BJ (cell line): ENCODE results near the gene WIPF3. TPM values are rescaled to one million over a fixed set of nuclear protein-coding genes. Genes with fewer than 3 reads are reported as not detected.

ENCODE experiments used
- CTCF ChIA-PET: fragments of 350-600 bp; formaldehyde crosslinking; extraction: SDS; loops from one replicate; lab custom pipeline; 2021; ENCODE audit warnings: antibody characterized with exemption, inconsistent platforms; lab: Yijun Ruan, JAX
- POLR2A ChIA-PET: fragments of 300-600 bp; sonication (Branson Sonifier 250); formaldehyde crosslinking; extraction: SDS; loops from one replicate; lab custom pipeline; 2021; ENCODE audit warnings: antibody characterized with exemption; lab: Charles Lee
- DNase-seq: peaks from one replicate; pipeline ENCODE4 v3.0.0-alpha.2; 2011; ENCODE audit warnings: low read depth
- H3K27me3 ChIP-seq: 2 replicates; pipeline ENCODE4 v1.6.0; 2011; ENCODE audit warnings: low read length; ENCODE audit not compliant: control insufficient read depth, insufficient read depth
- H3K36me3 ChIP-seq: 2 replicates; pipeline ENCODE4 v1.5.1; 2011; ENCODE audit warnings: low read length; ENCODE audit not compliant: control insufficient read depth, insufficient read depth
- H3K4me3 ChIP-seq: 2 replicates; pipeline ENCODE4 v1.5.1; 2011; ENCODE audit warnings: low read depth, mild to moderate bottlenecking, control low read depth, low read length
- polyA plus RNA-seq: library from polyadenylated mRNA; depleted of rRNA; stranded (reverse); fragments of >200 nt; gene quantifications from 2 replicates; pipeline ENCODE4 v1.2.3, GENCODE V29; 2011
- TF ChIP-seq, protein P1 (sequence below): IDR thresholded peaks from 2 replicates; pipeline ENCODE4 v1.5.1; 2011; ENCODE audit warnings: low read depth, mild to moderate bottlenecking, control low read depth, inconsistent platforms, low read length, moderate library complexity; ENCODE audit not compliant: insufficient read depth

WIPF3 gene
- polyA plus RNA-seq, 1 experiment = not detected

DNA sequence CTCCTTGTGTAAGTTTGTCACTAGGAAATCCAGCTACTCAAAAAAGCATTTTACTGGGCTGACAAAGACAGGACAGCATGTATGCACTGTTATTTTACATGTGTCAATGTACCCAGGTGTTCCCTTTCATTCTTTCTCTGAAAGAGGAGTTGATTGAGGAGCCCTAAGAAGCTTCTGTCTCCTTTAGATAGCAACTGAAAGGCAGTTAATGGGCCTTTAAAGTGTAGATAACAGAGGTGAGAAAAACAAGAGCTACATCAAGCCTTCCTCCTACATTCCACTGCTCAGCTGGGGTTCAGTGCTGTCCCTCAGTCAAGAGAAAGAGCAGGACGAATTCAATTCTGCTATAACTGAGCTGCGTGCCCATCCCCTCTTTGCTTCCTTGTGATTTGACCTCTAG, 12.8 kb upstream of the WIPF3 start:
- H3K4me3 ChIP-seq = no peak overlapping the region
- ChIA-PET CTCF (interaction anchor here (0.6 to 1.2 kb wide), 3 partner anchors 9 to 936 kb away, joined by 3 to 4 read pairs (median 4); no protein-coding TSS in a partner anchor), POLR2A (no interaction called here)
- H3K27me3 ChIP-seq = peaks cover 1% of the 10 kb centered on the region; the same call in 1 of the 2 replicates
- no peaks in the 10 kb centered on the region for H3K36me3 ChIP-seq
- TF ChIP-seq, protein P1, sequence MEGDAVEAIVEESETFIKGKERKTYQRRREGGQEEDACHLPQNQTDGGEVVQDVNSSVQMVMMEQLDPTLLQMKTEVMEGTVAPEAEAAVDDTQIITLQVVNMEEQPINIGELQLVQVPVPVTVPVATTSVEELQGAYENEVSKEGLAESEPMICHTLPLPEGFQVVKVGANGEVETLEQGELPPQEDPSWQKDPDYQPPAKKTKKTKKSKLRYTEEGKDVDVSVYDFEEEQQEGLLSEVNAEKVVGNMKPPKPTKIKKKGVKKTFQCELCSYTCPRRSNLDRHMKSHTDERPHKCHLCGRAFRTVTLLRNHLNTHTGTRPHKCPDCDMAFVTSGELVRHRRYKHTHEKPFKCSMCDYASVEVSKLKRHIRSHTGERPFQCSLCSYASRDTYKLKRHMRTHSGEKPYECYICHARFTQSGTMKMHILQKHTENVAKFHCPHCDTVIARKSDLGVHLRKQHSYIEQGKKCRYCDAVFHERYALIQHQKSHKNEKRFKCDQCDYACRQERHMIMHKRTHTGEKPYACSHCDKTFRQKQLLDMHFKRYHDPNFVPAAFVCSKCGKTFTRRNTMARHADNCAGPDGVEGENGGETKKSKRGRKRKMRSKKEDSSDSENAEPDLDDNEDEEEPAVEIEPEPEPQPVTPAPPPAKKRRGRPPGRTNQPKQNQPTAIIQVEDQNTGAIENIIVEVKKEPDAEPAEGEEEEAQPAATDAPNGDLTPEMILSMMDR = no peak
- no peak for DNase-seq

DNA sequence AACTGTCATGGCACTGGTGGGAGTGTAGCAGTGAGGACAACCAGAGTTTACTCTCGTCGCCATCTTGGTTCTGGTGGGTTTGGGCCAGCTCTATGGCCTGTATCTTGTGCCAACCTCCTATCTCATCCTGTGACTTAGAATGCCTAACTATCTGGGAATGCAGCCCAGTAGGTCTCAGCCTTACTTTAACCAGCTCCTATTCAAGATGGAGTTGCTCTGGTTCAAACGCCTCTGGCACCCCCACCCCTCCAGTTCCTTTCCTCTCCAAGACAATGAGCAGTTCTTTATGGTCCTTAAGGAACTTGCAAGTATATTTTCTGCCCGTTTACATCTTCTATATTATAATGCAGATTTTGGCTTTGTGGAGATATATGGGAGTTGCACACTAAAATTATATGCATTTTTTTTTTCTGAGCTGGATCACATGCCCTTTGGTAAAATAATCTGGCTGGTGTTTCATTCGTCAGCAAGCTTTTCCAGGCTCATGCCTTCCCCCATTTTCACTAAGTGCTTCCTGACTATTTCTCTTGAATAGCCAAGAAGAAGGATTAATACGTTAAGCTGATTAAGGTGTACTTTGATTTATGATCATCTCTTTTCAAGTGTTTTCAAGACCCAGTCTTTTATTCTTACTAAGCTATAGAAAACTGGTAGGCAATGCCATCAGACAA, 11.2 kb upstream of the WIPF3 start:
- ChIA-PET CTCF (interaction anchor here (1.4 kb wide), 1 partner anchor 127 kb away, joined by 3 read pairs; no protein-coding TSS in a partner anchor), POLR2A (no interaction called here)
- peaks cover 1% of the 10 kb centered on the region; the same call in 1 of the 2 replicates for H3K27me3 ChIP-seq
- TF ChIP-seq, protein P1 = no peak
- H3K4me3 ChIP-seq = no peak overlapping the region
- H3K36me3 ChIP-seq = no peaks in the 10 kb centered on the region
- DNase-seq = no peak

DNA sequence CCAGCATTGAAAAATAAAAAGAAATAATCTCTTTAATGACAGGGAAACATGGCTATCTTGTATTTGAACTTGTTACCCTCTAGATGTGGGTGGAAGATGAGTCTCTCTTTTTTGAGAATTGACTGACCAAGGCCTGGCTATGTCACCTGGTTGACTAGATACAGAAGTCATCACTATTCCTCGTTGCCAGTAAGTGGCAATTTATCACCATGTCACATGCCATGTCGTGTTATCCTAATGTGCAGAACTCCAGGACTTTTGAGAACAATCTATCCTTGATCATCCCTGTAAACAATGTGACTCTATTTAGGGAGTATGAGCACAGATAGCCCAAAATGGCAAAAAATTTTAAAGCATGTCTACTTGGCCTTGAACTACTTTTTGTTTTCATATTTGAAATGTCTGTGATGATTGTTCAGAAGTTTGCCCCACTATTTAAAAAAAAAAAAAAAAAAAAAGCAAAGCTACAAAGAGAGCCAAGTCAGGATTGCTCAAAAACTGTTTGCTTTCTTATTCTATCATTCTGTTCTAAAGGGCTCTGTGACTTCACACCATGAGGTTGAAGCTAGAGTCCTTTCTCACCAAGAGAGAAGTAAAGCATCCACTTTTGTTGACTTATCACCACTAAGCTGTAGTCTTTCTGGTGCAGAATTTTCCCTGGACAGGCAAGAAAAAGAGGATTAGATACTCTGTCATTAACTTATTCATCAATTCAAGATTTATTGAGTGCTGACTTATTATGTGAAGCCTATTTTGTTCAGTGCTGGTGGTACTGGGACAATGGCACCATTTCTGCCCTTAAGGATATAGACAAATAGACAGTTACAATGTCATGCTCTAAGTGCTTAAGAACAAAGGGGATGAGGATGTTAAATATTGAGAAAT, 10.4 kb upstream of the WIPF3 start:
- ChIA-PET CTCF (interaction anchor here (1.4 kb wide), 2 partner anchors 9 to 126 kb away, joined by 3 to 6 read pairs; no protein-coding TSS in a partner anchor), POLR2A (no interaction called here)
- Histone ChIP-seq H3K4me3 (no peak overlapping the region), H3K27me3 (peaks cover 1% of the 10 kb centered on the region; the same call in 1 of the 2 replicates), H3K36me3 (no peaks in the 10 kb centered on the region)
- no peak for DNase-seq
- TF ChIP-seq, protein P1 = no peak

DNA sequence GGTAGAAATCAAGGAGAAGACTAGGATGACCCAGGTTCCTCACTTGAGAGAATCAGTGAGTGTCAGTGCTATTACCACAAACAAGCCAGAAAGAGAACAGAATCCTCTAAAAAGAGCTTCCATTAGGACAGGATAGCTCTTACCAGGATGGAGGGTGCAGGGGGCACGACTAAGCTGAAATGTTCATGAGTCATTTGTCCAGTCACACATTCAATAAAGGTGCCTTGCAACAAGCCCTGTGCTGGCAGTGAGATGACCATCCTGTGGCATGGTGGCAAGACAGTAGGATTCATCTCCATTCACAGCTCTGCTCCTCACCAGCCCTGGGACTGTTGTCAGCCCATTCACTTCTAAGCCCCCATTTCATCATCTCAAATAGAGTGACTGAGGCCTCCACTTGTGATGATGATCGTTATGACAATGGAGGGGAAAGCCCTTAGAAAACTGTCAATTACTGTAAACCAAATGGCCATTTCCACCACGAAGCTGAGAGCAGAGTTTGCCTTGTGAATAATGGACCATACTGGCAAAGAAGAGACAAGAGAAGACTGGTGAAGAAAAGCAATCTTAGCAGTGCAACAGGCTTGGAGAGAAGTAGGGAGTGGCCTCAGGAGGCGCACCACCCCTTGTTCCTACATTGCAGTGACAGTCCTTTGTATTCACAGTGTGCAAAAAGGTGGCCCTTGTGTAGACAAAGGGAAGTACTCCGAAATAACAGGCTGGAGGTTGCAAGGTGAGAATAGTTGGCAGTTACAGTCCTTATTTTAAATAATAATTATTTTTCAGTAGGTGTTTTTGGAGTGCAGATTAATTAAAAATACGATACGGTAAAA, 9.0 kb upstream of the WIPF3 start:
- CTCF ChIA-PET = interaction anchor here (1.4 kb wide), 1 partner anchor 7 kb away, joined by 6 read pairs; no protein-coding TSS in a partner anchor

More for the DNA sequence above, 9.0 kb upstream of the WIPF3 start:
- Histone ChIP-seq H3K27me3 (peaks cover 1% of the 10 kb centered on the region), H3K4me3 (no peak overlapping the region), H3K36me3 (no peaks in the 10 kb centered on the region)
- no peak for DNase-seq
- POLR2A ChIA-PET = no interaction called here
- TF ChIP-seq, protein P1 = no peak
